ENCODE results near the gene ST6GALNAC4. TPM values are rescaled to one million over a fixed set of nuclear protein-coding genes. Genes with fewer than 3 reads are reported as not detected.

The ST6GALNAC4 gene
- total RNA-seq, 4 donors from 2014 or later = 16.7 to 66.1 (median 47.3) TPM

DNA sequence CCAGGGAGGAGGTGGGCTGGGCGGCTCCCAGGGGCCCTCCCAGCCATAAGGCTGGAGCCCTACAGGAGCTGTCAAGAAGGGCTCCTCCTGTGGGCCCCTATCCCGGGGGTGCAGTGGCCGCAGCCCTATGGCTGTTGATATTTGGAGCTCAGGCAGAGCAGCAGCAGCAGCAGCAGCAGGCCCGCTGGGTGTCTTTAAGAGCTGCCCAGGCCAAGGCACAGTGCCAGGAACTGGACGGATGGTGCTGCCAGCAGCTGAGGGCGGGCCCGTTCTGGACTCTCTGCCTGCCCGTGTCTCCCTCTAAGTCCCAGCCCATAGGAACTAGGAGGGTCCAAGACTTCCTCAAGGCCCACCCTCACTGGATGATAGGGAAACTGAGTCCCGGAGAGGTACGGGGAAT is 43.0 kb downstream of the ST6GALNAC4 start:
- TF ChIP-seq POLR2AphosphoS5 (IDR thresholded peaks at IDR 0.05) = no peak
- no peak for TF ChIP-seq EP300 (IDR thresholded peaks at IDR 0.05; ENCODE audit: low read depth)
- TF ChIP-seq, protein P1, sequence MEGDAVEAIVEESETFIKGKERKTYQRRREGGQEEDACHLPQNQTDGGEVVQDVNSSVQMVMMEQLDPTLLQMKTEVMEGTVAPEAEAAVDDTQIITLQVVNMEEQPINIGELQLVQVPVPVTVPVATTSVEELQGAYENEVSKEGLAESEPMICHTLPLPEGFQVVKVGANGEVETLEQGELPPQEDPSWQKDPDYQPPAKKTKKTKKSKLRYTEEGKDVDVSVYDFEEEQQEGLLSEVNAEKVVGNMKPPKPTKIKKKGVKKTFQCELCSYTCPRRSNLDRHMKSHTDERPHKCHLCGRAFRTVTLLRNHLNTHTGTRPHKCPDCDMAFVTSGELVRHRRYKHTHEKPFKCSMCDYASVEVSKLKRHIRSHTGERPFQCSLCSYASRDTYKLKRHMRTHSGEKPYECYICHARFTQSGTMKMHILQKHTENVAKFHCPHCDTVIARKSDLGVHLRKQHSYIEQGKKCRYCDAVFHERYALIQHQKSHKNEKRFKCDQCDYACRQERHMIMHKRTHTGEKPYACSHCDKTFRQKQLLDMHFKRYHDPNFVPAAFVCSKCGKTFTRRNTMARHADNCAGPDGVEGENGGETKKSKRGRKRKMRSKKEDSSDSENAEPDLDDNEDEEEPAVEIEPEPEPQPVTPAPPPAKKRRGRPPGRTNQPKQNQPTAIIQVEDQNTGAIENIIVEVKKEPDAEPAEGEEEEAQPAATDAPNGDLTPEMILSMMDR (IDR thresholded peaks at IDR 0.05) = no peak
- no peak for TF ChIP-seq POLR2A (IDR thresholded peaks at IDR 0.05)
- no peaks in the 10 kb centered on the region for H3K9me3 ChIP-seq
- WGBS, 2 donors (ENCODE audit: low coverage in 1 of 2) = 40% methylated on average over 8 of the region's 10 CpGs; no CpG with 5 or more reads in 1 of the 2 donors
- H3K36me3 ChIP-seq = no peaks in the 10 kb centered on the region
- H3K4me1 ChIP-seq = peaks cover 37 to 44% (median 40%) of the 10 kb centered on the region in 4 donors
- peak overlapping the region in 2 of 4 donors; percentile 15 to 90 for H3K27ac ChIP-seq
- in situ Hi-C loops (cut with MboI; ENCODE audit: low pct_ligation_motif_present in 1 of 4, low pct_unique_long_range_greater_than_20kb in 1 of 4, low sequenced_read_pairs in 3 of 4) = no loop called here
- DNase-seq = peak; percentile 58
- intact Hi-C loops (cut with DNase I; ENCODE audit: low total_unique reads) = loop anchor here (5.0 kb wide), 1 partner anchor 282 kb away; no protein-coding TSS in a partner anchor
- no peak overlapping the region for H3K4me3 ChIP-seq
- H3K27me3 ChIP-seq = no peaks in the 10 kb centered on the region

DNA sequence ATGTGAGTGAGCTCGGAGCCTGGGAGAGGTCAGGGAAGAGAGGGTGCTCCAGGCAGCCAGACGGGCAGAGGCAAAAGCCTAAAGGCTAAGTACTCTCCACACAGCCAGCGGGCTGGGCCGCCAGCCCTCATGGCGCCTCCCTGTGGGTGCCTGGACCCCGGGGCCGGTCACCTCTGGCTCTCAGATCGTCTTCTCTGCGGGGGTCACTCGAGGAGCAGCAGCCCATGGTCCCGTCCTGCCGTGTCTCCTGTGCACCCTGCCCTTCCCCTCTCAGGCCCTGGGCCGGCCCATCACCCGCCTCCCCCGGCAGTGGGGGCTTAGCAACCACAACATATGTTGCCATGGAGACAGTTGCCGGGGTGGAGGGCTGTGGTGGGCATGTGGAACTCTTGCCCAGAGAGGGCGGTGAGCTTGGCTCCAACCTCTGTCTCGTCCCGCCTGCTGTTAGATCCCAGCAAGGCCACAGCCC is 43.6 kb downstream of the ST6GALNAC4 start:
- intact Hi-C loops (cut with DNase I; ENCODE audit: low total_unique reads) (loop anchor here (5.0 kb wide), 1 partner anchor 281 kb away; no protein-coding TSS in a partner anchor), in situ Hi-C loops (cut with MboI; ENCODE audit: low pct_ligation_motif_present in 1 of 4, low pct_unique_long_range_greater_than_20kb in 1 of 4, low sequenced_read_pairs in 3 of 4) (no loop called here)
- Histone ChIP-seq H3K9me3 (no peaks in the 10 kb centered on the region), H3K27me3 (no peaks in the 10 kb centered on the region), H3K27ac (peak overlapping the region in 1 of 4 donors; percentile 90), H3K4me1 (peaks cover 35 to 44% (median 40%) of the 10 kb centered on the region in 4 donors), H3K4me3 (no peak overlapping the region), H3K36me3 (no peaks in the 10 kb centered on the region)
- no peak for TF ChIP-seq POLR2A (IDR thresholded peaks at IDR 0.05)
- TF ChIP-seq, protein P1 (IDR thresholded peaks at IDR 0.05) = no peak
- TF ChIP-seq POLR2AphosphoS5 (IDR thresholded peaks at IDR 0.05) = no peak
- TF ChIP-seq EP300 (IDR thresholded peaks at IDR 0.05; ENCODE audit: low read depth) = no peak
- DNase-seq = no peak
- 77 to 80% methylated on average over 1 to 19 of the region's 19 CpGs for WGBS, 2 donors (ENCODE audit: low coverage in 1 of 2)

DNA sequence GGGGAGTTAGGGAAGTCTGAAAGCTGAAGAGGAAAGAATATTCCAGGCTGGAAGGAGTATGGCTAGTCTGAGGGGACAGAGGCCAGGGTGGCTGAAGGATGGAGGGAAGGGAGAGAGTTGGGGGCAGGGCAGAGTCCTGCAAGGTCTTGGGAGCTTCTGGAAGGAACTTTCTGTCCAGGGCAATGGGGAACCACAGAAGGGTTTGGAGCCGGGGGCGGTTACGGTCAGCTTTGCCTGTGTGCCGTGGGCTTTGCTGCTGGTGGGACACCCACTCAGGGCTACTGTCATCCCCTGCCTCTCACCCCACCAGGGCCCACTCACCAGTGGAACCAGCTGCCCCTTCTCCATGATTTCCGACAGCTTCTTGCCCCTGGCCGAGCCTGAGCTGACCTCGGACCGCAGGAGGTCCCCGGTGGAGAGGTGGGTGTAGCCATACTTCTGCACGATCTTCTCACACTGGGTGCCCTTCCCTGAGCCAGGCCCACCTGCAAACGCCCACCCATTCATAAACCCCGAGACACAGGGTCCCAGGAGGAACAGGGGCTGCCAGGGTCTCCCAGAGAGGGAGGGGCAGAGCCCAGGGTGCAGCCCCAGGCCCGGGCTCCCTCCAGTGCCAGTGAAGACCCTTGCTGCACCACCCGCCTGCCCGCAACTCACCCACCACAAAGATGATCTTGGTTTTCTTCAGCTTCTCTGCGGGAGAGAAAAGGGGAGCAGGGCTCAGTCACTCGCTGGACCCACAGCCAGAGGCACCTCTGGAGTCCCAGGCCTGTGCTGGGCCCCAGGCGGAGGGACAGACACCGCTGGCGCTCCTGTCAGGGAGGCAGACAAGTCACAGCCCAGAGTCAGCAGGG is 44.2 kb downstream of the ST6GALNAC4 start:
- TF ChIP-seq POLR2A (IDR thresholded peaks at IDR 0.05) (no peak), EP300 (IDR thresholded peaks at IDR 0.05; ENCODE audit: low read depth) (no peak)
- Histone ChIP-seq H3K4me1 (peaks cover 29 to 39% (median 35%) of the 10 kb centered on the region in 4 donors), H3K4me3 (no peak overlapping the region), H3K36me3 (no peaks in the 10 kb centered on the region), H3K27me3 (no peaks in the 10 kb centered on the region), H3K27ac (no peak overlapping the region), H3K9me3 (no peaks in the 10 kb centered on the region)
- no peak for DNase-seq
- in situ Hi-C loops (cut with MboI; ENCODE audit: low pct_ligation_motif_present in 1 of 4, low pct_unique_long_range_greater_than_20kb in 1 of 4, low sequenced_read_pairs in 3 of 4) = no loop called here
- WGBS, 2 donors (ENCODE audit: low coverage in 1 of 2) = 93% methylated on average over 19 of the region's 20 CpGs; no CpG with 5 or more reads in 1 of the 2 donors
- intact Hi-C loops (cut with DNase I; ENCODE audit: low total_unique reads) = loop anchor here (5.0 kb wide), 1 partner anchor 280 kb away; no protein-coding TSS in a partner anchor

DNA sequence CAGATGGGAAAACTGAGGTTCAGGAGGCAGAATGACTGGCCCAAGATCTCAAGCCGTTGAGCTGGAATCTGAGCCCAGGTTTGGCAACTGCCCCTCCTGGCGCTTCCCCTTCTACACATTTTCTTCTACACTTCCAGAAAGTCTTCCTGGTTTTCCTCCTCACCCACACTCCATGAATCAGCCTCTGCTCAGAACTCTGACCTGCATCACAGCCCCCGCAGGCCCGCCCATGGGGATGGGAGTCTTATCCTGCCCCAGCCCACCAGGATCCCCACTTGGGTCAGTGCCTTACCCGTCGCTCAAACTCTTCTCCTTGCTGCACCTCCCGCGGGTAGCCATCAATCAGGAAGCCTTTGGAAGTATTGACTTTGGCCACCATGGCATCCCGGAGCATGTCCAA is 45.3 kb downstream of the ST6GALNAC4 start:
- in situ Hi-C loops (cut with MboI; ENCODE audit: low pct_ligation_motif_present in 1 of 4, low pct_unique_long_range_greater_than_20kb in 1 of 4, low sequenced_read_pairs in 3 of 4) = no loop called here
- 88 to 100% methylated on average over 3 to 9 of the region's 9 CpGs for WGBS, 2 donors (ENCODE audit: low coverage in 1 of 2)
- peaks cover 25 to 30% (median 27%) of the 10 kb centered on the region in 4 donors for H3K4me1 ChIP-seq
- H3K27me3 ChIP-seq = no peaks in the 10 kb centered on the region
- H3K27ac ChIP-seq = no peak overlapping the region
- H3K36me3 ChIP-seq = no peaks in the 10 kb centered on the region
- DNase-seq = no peak
- no peaks in the 10 kb centered on the region for H3K9me3 ChIP-seq
- H3K4me3 ChIP-seq = no peak overlapping the region
- intact Hi-C loops (cut with DNase I; ENCODE audit: low total_unique reads) = loop anchor here (5.0 kb wide), 1 partner anchor 279 kb away; no protein-coding TSS in a partner anchor
- TF ChIP-seq POLR2AphosphoS5 (IDR thresholded peaks at IDR 0.05) = no peak
- no peak for TF ChIP-seq POLR2A (IDR thresholded peaks at IDR 0.05)
- TF ChIP-seq, protein P1 (IDR thresholded peaks at IDR 0.05) = no peak
- TF ChIP-seq EP300 (IDR thresholded peaks at IDR 0.05; ENCODE audit: low read depth) = no peak

Data from transverse colon (tissue), 4 donors.